ENCODE results near the gene LRP1. TPM values are rescaled to one million over a fixed set of nuclear protein-coding genes. Genes with fewer than 3 reads are reported as not detected.

The LRP1 gene
- total and polyA plus RNA-seq, 2 of the 13 experiments (the other 11 are each of a cell fraction or from before 2014, with no cell fraction given) = 14.7 to 30.8 TPM

DNA sequence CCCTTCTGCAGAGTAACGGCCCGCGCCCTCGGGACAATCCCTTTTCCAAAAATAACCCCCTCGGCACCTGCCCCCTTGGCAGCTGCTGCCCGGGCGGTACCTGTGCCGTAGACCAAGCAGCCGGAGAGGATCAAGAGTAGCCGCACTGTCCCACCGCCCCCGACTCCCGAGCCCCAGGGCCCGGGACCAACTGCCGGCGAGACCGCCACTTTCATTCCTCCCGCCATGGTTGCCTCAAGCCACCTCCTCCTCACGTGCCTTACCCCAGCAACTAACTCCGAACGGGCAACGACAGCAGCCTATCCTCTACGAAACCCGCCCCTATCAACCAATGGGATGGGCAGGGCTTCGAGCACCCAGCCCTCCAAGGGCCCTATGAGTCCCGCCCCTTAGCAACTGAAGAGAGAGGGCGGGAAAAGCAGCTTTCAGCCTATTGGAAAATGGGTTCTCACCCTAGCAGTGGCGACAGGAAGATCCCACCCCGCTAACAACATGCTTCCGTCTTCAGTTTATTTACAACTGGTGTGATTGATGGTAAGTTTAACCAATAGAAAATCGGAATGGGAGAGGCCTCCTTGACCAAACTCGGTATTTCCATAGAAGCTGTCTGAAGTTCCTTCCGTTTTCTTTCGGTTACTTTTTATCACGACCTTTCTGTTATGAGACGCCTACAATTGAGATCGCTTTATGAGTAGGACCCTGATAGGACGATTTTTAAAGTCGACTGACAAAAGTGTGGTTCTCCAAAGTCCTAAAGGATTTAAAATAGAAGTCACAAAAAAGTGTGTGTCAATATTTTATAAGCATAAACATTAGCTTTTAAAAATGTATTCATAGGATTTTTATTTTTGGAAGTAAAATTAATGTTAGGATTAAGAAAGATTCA, 49.5 kb upstream of the LRP1 start, which contains the start of gene NEMP1 (continued):
- TF ChIP-seq ZNF891 (CRISPR knock-in tag; IDR thresholded peaks at IDR 0.05) (peak; percentile 66; the same call in 1 of the 2 replicates), SNRNP70 (IDR thresholded peaks at IDR 0.05; ENCODE audit: low read depth, low read length) (no peak), ETV5 (CRISPR knock-in tag; IDR thresholded peaks at IDR 0.05; ENCODE audit: borderline replicate concordance) (no peak; the same call in 1 of the 2 replicates), HMGA1 (CRISPR knock-in tag; conservative IDR thresholded peaks at IDR 0.05) (no peak), TGIF2 (CRISPR knock-in tag; IDR thresholded peaks at IDR 0.05) (peak; percentile 80; the same call in 1 of the 2 replicates), ZNF17 (CRISPR knock-in tag; IDR thresholded peaks at IDR 0.05) (no peak), NCOA1 (CRISPR knock-in tag; IDR thresholded peaks at IDR 0.05) (peak; percentile 47; the same call in 1 of the 2 replicates), NFKBIZ (CRISPR knock-in tag; IDR thresholded peaks at IDR 0.05) (no peak), PHF20 (CRISPR knock-in tag; IDR thresholded peaks at IDR 0.05) (peak; percentile 51; the same call in 1 of the 2 replicates), TARDBP (CRISPR knock-in tag; IDR thresholded peaks at IDR 0.05) (no peak)
- TF ChIP-seq, protein P1, sequence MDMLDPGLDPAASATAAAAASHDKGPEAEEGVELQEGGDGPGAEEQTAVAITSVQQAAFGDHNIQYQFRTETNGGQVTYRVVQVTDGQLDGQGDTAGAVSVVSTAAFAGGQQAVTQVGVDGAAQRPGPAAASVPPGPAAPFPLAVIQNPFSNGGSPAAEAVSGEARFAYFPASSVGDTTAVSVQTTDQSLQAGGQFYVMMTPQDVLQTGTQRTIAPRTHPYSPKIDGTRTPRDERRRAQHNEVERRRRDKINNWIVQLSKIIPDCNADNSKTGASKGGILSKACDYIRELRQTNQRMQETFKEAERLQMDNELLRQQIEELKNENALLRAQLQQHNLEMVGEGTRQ (IDR thresholded peaks at IDR 0.05; ENCODE audit: low read depth, low read length) = peak; percentile 88
- TF ChIP-seq, protein P1 (CRISPR knock-in tag; IDR thresholded peaks at IDR 0.05; ENCODE audit: borderline replicate concordance) = peak; percentile 93; the same call in 1 of the 2 replicates
- TF ChIP-seq, protein P2, sequence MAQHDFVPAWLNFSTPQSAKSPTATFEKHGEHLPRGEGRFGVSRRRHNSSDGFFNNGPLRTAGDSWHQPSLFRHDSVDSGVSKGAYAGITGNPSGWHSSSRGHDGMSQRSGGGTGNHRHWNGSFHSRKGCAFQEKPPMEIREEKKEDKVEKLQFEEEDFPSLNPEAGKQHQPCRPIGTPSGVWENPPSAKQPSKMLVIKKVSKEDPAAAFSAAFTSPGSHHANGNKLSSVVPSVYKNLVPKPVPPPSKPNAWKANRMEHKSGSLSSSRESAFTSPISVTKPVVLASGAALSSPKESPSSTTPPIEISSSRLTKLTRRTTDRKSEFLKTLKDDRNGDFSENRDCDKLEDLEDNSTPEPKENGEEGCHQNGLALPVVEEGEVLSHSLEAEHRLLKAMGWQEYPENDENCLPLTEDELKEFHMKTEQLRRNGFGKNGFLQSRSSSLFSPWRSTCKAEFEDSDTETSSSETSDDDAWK (CRISPR knock-in tag; IDR thresholded peaks at IDR 0.05) = no peak
- TF ChIP-seq, protein P3, sequence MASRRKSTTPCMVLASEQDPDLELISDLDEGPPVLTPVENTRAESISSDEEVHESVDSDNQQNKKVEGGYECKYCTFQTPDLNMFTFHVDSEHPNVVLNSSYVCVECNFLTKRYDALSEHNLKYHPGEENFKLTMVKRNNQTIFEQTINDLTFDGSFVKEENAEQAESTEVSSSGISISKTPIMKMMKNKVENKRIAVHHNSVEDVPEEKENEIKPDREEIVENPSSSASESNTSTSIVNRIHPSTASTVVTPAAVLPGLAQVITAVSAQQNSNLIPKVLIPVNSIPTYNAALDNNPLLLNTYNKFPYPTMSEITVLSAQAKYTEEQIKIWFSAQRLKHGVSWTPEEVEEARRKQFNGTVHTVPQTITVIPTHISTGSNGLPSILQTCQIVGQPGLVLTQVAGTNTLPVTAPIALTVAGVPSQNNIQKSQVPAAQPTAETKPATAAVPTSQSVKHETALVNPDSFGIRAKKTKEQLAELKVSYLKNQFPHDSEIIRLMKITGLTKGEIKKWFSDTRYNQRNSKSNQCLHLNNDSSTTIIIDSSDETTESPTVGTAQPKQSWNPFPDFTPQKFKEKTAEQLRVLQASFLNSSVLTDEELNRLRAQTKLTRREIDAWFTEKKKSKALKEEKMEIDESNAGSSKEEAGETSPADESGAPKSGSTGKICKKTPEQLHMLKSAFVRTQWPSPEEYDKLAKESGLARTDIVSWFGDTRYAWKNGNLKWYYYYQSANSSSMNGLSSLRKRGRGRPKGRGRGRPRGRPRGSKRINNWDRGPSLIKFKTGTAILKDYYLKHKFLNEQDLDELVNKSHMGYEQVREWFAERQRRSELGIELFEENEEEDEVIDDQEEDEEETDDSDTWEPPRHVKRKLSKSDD (CRISPR knock-in tag; IDR thresholded peaks at IDR 0.05; ENCODE audit: low read depth) = 0 out of 2 replicates have a peak, but pooled peaks have one; percentile 46
- TF ChIP-seq, protein P4, sequence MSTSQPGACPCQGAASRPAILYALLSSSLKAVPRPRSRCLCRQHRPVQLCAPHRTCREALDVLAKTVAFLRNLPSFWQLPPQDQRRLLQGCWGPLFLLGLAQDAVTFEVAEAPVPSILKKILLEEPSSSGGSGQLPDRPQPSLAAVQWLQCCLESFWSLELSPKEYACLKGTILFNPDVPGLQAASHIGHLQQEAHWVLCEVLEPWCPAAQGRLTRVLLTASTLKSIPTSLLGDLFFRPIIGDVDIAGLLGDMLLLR (CRISPR knock-in tag; IDR thresholded peaks at IDR 0.05) = peak; percentile 61; the same call in 1 of the 2 replicates
- TF ChIP-seq, protein P5, sequence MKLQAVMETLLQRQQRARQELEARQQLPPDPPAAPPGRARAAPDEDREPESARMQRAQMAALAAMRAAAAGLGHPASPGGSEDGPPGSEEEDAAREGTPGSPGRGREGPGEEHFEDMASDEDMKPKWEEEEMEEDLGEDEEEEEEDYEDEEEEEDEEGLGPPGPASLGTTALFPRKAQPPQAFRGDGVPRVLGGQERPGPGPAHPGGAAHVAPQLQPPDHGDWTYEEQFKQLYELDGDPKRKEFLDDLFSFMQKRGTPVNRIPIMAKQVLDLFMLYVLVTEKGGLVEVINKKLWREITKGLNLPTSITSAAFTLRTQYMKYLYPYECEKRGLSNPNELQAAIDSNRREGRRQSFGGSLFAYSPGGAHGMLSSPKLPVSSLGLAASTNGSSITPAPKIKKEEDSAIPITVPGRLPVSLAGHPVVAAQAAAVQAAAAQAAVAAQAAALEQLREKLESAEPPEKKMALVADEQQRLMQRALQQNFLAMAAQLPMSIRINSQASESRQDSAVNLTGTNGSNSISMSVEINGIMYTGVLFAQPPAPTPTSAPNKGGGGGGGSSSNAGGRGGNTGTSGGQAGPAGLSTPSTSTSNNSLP (IDR thresholded peaks at IDR 0.05; ENCODE audit: low read depth, low read length) = no peak

Measured in HepG2 (cell line).